KMS-11 (cell line): ENCODE results near the gene HIGD2B.
"Not testable (repeated sequence)": the region's sequence is repeated elsewhere in the genome, so short reads cannot be mapped to it uniquely, and the experiment has no call there.

Source experiments
- H2AFZ ChIP-seq: fragments of 200-600 bp; sonication (generic); 2 replicates; pipeline ENCODE4 v1.6.1; 2016; ENCODE audit warnings: antibody characterized with exemption, mixed run types, low read depth
- H3K27ac ChIP-seq: fragments of 200-600 bp; sonication (generic); 2 replicates; pipeline ENCODE4 v1.6.1; 2016; ENCODE audit warnings: mild to moderate bottlenecking, mixed run types
- H3K27me3 ChIP-seq: fragments of 200-600 bp; sonication (generic); 2 replicates; pipeline ENCODE4 v1.6.1; 2017; ENCODE audit warnings: mild to moderate bottlenecking, low read depth, mixed run types, moderate library complexity; ENCODE audit not compliant: insufficient read depth
- H3K36me3 ChIP-seq: fragments of 200-600 bp; sonication (generic); 2 replicates; pipeline ENCODE4 v1.6.1; 2017; ENCODE audit warnings: mild to moderate bottlenecking, mixed run types; ENCODE audit not compliant: insufficient read depth
- H3K4me1 ChIP-seq: fragments of 200-600 bp; sonication (generic); 2 replicates; pipeline ENCODE4 v1.6.1; 2016; ENCODE audit warnings: mild to moderate bottlenecking, low read depth, mixed run types; ENCODE audit not compliant: poor library complexity, severe bottlenecking
- H3K4me2 ChIP-seq: fragments of 200-600 bp; sonication (generic); 2 replicates; pipeline ENCODE4 v1.7.0; 2016; ENCODE audit warnings: mild to moderate bottlenecking, mixed run types
- H3K4me3 ChIP-seq: fragments of 200-600 bp; sonication (generic); IDR thresholded peaks from 2 replicates; pipeline ENCODE4 v1.6.1; 2017; ENCODE audit warnings: low read depth, low read length, mixed read lengths; ENCODE audit not compliant: insufficient read depth
- H3K79me2 ChIP-seq: fragments of 200-600 bp; sonication (generic); 2 replicates; pipeline ENCODE4 v1.6.1; 2016; ENCODE audit warnings: low read depth, mixed run types; ENCODE audit not compliant: insufficient read depth
- H3K9ac ChIP-seq: fragments of 200-600 bp; sonication (generic); 2 replicates; pipeline ENCODE4 v1.6.1; 2016; ENCODE audit warnings: mild to moderate bottlenecking, mixed run types
- H4K20me1 ChIP-seq: fragments of 200-600 bp; sonication (generic); 2 replicates; pipeline ENCODE4 v1.6.1; 2016; ENCODE audit warnings: mild to moderate bottlenecking, mixed run types; ENCODE audit not compliant: insufficient read depth
- TF ChIP-seq, protein P1 (sequence below): fragments of 200-600 bp; sonication (generic); conservative IDR thresholded peaks from 2 replicates; pipeline ENCODE4 v1.6.1; 2017; ENCODE audit warnings: low read depth, mild to moderate bottlenecking, antibody characterized with exemption, low read length, moderate library complexity, mixed read lengths

Gene HIGD2B

DNA sequence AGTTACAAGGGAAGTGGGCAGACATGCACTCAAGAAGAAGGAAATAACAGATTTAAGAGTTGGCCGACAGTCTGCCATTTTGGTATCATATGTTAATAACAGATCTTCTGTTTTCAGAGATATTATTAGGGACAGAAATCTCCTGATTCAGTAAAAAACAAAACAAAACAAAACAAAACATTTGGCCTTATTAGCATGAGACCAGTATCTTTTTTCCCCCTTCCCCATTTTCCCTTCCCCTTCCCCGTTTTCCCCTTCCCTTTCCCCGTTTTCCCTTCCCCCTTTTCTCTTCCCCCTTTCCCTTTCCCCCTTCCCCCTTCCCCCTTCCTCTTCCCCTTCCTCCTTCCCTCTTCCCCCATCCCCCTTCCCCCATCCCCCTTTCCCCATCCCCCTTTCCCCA, 39.5 kb upstream of the HIGD2B start:
- Histone ChIP-seq H2AFZ (no peak overlapping the region), H3K27ac (no peak overlapping the region), H3K4me2 (no peak overlapping the region), H3K79me2 (no peaks in the 10 kb centered on the region), H3K4me3 (no peak overlapping the region), H3K27me3 (no peaks in the 10 kb centered on the region), H3K36me3 (no peaks in the 10 kb centered on the region), H4K20me1 (no peaks in the 10 kb centered on the region), H3K4me1 (peaks cover 15% of the 10 kb centered on the region), H3K9ac (no peak overlapping the region)
- TF ChIP-seq, protein P1, sequence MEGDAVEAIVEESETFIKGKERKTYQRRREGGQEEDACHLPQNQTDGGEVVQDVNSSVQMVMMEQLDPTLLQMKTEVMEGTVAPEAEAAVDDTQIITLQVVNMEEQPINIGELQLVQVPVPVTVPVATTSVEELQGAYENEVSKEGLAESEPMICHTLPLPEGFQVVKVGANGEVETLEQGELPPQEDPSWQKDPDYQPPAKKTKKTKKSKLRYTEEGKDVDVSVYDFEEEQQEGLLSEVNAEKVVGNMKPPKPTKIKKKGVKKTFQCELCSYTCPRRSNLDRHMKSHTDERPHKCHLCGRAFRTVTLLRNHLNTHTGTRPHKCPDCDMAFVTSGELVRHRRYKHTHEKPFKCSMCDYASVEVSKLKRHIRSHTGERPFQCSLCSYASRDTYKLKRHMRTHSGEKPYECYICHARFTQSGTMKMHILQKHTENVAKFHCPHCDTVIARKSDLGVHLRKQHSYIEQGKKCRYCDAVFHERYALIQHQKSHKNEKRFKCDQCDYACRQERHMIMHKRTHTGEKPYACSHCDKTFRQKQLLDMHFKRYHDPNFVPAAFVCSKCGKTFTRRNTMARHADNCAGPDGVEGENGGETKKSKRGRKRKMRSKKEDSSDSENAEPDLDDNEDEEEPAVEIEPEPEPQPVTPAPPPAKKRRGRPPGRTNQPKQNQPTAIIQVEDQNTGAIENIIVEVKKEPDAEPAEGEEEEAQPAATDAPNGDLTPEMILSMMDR: no peak

DNA sequence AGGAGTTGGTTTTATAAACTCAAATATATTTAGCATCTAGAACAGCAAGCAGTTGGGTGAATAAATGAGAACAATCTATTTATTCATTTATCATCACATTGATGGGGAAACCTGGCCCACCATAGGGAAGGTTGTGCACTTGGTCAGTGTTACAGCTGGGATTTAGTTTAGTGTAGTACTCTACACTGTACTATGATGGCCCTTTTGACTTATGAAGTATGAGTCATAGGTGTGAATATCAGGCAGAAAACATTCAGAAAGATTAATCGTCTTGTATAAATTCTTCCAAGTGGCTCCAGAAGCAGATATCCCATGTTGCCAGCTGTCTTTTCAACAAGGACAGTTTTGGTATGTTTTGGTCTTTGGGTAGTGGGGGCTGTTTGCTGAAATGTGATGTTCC, 38.0 kb upstream of the HIGD2B start:
- no peak overlapping the region for H2AFZ ChIP-seq
- peaks cover 15% of the 10 kb centered on the region for H3K4me1 ChIP-seq
- H3K79me2 ChIP-seq: no peaks in the 10 kb centered on the region
- H4K20me1 ChIP-seq: no peaks in the 10 kb centered on the region
- TF ChIP-seq, protein P1: no peak
- H3K4me2 ChIP-seq: no peak overlapping the region
- H3K9ac ChIP-seq: no peak overlapping the region
- H3K4me3 ChIP-seq: no peak overlapping the region
- H3K27ac ChIP-seq: no peak overlapping the region
- no peaks in the 10 kb centered on the region for H3K36me3 ChIP-seq
- H3K27me3 ChIP-seq: no peaks in the 10 kb centered on the region

DNA sequence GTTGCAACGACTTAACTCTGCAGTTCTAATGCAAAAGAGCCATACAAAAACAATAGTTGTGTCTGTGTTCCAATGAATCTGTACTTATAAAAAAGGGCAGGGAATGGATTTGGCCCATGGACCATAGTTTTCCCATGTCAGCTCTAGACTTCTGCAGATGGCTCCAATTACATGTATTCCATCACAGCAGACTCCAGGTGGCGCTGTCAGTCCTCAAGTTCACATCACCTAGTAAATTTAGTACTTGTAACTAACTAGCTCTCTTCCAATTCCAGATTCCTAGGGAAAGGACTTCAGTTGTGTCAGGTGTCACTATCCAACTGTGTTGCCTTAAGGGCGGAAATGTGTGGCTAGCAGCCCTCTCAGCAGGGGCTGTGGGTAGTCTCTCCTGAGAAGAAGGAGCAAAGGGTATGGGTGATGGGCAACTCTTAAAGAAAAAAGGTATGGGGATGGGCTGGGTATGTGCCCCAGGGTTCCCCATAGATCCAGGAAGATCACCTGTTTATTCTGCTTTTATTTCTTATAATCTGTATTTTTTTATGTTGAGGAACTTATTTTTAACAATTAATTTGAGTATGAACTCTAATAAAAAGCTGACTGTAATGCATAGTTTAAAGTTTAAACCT, 36.2 kb upstream of the HIGD2B start:
- Histone ChIP-seq H3K79me2 (no peaks in the 10 kb centered on the region), H4K20me1 (no peaks in the 10 kb centered on the region), H3K4me2 (no peak overlapping the region), H3K36me3 (no peaks in the 10 kb centered on the region), H3K27me3 (no peaks in the 10 kb centered on the region), H3K4me3 (no peak overlapping the region), H3K9ac (no peak overlapping the region), H2AFZ (no peak overlapping the region), H3K4me1 (peaks cover 15% of the 10 kb centered on the region), H3K27ac (no peak overlapping the region)
- TF ChIP-seq, protein P1: peak; percentile 97

DNA sequence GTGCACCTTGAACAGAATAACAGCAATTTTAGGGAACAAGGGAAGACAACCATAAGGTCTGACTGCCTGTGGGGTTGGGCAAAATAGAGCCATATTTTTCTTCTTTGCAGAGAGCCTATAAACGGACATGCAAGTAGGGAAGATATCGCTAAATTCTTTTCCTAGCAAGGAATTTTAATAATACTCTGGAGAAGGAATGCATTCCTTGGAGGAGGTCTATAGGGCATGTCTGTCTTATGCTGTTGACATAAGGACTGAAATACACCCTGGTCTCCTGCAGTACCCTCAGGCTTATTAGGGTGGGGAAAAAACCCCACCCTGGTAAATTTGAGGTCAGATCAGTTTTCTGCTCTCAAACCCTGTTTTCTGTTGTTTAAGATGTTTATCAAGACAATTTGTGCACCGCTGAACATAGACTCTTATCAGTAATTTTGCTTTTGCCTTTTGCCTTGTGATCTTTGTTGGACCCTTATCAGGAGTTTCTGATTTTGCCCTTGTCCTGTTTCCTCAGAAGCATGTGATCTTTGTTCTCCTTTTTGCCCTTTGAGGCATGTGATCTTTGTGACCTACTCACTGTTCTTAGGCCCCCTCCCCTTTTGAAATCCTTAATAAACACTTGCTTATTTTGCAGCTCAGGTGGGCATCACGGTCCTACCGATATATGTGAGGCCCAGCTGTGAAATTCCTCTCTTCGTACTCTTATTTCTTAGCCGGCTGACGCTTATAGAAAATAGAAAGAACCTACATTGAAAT, 22.7 kb upstream of the HIGD2B start:
- H3K4me3 ChIP-seq, H3K4me1 ChIP-seq, H2AFZ ChIP-seq, H3K9ac ChIP-seq, H3K4me2 ChIP-seq, H4K20me1 ChIP-seq, H3K27ac ChIP-seq, H3K36me3 ChIP-seq, H3K27me3 ChIP-seq, H3K79me2 ChIP-seq: not testable (repeated sequence)

DNA sequence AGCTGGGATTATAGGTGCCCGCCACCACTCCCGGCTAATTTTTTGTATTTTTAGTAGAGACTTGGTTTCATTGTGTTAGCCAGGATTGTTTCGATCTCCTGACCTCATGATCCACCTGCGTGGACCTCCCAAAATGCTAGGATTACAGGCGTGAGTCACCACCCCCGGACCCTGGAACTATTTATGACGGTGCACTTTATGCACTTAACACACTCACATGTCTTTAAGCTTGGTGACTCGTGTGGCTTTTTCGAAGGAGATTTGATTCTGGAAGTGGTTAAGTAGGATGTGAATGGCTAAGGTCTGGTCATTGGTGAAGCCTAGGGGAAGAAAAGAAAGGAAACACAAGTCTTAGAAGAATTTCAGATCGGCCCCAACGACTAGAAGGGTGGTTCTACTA, 20.3 kb upstream of the HIGD2B start:
- Histone ChIP-seq H3K27ac (no peak overlapping the region), H3K9ac (no peak overlapping the region), H2AFZ (no peak overlapping the region), H3K27me3 (no peaks in the 10 kb centered on the region), H3K79me2 (no peaks in the 10 kb centered on the region), H4K20me1 (no peaks in the 10 kb centered on the region), H3K4me1 (no peaks in the 10 kb centered on the region), H3K4me2 (no peak overlapping the region), H3K4me3 (no peak overlapping the region), H3K36me3 (no peaks in the 10 kb centered on the region)
- TF ChIP-seq, protein P1: no peak
